MM.1S (cell line): ENCODE data around the gene CA9.

Experiments used
- EZH2phosphoT487 ChIP-seq: fragments of 300-600 bp; sonication (generic); IDR thresholded peaks from 2 replicates; pipeline ENCODE4 v1.6.1; 2018; ENCODE audit warnings: antibody characterized with exemption, low read length
- TF ChIP-seq, protein P1 (sequence below): fragments of 300-600 bp; sonication (generic); IDR thresholded peaks from 2 replicates; pipeline ENCODE4 v1.5.1; 2016; ENCODE audit warnings: antibody characterized with exemption, low read length, mixed read lengths

DNA sequence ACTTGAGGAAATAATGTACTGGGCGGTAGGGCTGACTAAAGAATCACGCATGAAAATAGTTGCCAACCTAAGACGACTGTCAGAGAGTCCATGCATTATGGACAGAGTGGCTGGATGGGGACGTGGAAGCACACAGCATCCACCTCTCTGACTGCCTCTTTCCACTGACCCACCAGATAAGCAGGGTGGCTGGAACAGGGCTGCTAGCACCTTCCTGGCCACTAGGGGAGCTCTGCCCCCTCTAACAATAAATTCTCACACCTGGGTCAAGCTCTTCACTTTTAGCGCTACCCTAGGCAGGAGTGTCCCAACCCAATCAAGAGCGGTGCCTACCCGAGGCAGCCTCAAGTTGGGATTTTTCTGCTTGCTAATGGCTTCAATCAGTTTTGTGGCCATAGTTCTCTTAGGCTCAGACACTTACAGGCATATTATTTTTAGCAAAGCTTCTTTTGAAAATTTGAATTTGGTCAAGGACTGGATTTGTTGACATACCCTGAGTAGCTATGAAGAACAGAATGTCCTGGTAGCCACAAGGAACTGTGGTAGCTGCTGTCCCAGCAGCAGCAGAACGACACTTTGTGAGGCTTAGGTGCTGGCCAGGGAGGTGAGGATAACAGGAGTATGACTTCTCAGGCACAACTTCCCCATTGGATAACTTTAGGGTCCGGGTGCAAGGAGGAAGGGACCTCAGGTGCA, 22.9 kb downstream of the CA9 start:
- TF ChIP-seq EZH2phosphoT487: no peak
- TF ChIP-seq, protein P1, sequence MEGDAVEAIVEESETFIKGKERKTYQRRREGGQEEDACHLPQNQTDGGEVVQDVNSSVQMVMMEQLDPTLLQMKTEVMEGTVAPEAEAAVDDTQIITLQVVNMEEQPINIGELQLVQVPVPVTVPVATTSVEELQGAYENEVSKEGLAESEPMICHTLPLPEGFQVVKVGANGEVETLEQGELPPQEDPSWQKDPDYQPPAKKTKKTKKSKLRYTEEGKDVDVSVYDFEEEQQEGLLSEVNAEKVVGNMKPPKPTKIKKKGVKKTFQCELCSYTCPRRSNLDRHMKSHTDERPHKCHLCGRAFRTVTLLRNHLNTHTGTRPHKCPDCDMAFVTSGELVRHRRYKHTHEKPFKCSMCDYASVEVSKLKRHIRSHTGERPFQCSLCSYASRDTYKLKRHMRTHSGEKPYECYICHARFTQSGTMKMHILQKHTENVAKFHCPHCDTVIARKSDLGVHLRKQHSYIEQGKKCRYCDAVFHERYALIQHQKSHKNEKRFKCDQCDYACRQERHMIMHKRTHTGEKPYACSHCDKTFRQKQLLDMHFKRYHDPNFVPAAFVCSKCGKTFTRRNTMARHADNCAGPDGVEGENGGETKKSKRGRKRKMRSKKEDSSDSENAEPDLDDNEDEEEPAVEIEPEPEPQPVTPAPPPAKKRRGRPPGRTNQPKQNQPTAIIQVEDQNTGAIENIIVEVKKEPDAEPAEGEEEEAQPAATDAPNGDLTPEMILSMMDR: peak; percentile 92
